Activated CD8-positive, alpha-beta memory T cell treated with anti-CD3 and anti-CD28 coated beads for 4 hours (primary cell): ENCODE measurements around the gene BCL2L12.
A peak's percentile ranks its signal among the peaks of the same experiment; 100 is the strongest.
"Not testable (repeated sequence)": the region's sequence is repeated elsewhere in the genome, so short reads cannot be mapped to it uniquely, and the experiment has no call there.

ENCODE experiments used
- DNase-seq, 2 donors: peaks; one replicate each; pipeline ENCODE4 v3.0.0-alpha.2; 2020; ENCODE audit warnings: low read depth in 2 of 2

BCL2L12 gene, protein sequence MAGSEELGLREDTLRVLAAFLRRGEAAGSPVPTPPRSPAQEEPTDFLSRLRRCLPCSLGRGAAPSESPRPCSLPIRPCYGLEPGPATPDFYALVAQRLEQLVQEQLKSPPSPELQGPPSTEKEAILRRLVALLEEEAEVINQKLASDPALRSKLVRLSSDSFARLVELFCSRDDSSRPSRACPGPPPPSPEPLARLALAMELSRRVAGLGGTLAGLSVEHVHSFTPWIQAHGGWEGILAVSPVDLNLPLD

DNA sequence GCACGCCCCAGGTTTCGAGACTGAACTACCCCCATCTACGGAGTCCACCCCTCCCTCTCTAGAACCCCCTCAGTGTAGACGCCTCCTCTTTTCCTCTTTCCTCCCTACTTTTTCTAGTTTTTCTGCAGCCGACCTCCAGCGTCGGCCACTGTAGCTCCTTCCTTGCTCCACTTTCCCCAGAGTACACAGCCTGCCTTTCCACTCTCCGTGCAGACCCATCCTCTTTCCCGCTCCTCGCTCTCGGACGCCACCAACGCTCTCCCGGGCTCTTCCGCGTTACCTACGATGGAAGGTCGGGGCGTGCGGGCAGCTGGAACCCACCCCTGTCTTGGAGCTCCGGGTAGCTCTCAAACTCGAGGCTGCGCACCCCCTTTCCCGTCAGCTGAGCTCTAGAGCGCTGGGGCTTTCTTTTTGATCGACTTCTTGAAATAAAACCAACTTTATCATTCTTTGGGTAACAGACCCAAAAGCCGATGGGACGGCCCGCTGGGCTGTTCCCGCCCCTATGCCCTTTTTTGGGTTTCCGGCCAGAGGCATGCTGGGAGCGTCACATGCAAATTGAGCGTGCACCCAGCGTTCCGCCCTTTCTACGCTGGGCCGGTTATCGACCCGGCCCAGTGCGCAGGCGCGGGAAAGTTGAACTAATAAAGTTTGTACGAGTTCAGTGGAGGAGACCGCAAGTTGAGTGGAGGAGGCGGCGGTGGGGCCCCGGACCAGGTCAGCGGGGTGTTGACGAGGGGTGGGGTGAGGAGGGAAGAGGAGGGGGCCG is at the start of gene BCL2L12, which contains the start of gene IRF3:
Gene BCL2L12, plus strand, starts transcription at position 583 of the 769 bp plus-strand sequence. CDS start 760 bp downstream, outside the sequence.
Gene IRF3, minus strand, starts transcription at position 507 of the 769 bp plus-strand sequence. CDS start 1,019 bp downstream, outside the sequence.
- DNase-seq: peak; percentile 98 to 99

GRCh38 chr19:49616532-49616931 is 49.2 kb upstream of the BCL2L12 start:
- DNase-seq: no peak

- DNase-seq: no peak
Measured at GRCh38 chr19:49616945-49617344, 48.8 kb upstream of the BCL2L12 start.

- DNase-seq: not testable (repeated sequence)
Measured at GRCh38 chr19:49617860-49618259, 47.9 kb upstream of the BCL2L12 start.

DNA sequence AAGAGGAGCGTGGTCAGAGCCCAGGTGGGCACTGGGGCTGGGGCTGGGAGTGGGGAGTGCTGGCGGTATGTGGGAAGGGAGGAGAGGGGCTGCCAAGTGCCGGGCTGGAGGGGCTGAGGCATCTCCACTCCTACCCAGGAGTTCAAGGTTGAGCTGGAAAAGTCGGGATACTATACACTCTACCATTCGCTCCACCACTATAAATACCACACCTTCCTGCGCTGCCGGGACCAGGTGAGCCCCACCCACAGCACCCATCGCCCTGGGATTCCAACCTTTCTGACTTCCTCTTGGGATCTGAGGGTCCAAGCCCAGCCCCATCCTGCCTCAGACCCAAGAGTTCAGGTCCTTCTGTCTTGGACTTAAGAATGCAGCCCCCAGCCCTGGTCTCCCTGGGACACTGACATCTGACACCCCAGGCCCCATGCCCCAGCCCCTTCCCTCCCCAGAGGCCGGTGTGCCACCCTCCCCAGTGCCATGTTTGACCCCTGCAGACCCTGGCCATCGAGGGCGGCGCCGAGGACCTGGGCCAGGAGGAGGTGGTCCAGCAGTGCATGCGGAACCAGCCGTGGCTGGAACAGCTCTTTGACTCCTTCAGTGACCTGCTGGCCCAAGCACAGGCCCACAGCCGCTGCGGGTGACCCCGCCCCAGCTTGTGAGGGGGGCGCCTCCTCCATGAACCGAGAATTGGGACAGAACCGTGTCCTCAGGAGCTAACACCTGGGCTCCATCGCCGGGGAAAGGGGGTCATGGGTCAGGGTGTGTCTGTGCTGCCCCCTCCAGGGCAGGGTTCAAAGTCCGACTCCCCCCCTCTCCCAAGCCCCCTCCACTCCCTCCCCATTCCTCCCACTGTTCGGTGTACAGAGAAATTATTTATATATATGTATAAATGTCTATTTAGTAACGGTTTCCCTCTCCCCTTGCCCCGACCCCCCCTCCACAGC is 40.5 kb upstream of the BCL2L12 start:
- DNase-seq: no peak

DNA sequence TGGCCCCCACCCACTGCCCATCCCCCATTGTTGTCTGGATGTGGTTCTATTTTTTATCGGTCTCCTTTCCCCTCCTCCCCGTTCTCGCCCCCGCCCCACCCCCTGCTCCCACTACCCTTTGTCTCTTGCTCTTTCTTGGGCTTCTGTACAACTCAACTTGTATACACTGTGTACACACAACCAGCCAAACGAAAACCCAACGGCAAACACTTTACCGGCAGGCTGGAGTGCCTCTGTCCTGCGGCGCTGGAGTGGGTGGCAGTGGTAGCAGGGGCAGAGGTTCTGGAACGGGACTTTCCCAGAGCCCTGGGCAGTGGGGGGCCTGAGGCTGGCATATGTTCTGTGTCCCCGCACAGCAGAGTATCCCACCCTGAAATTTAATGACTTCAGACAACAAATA is 39.5 kb upstream of the BCL2L12 start:
- DNase-seq: no peak

- no peak for DNase-seq
Measured at GRCh38 chr19:49629659-49630058, 36.1 kb upstream of the BCL2L12 start.

DNA sequence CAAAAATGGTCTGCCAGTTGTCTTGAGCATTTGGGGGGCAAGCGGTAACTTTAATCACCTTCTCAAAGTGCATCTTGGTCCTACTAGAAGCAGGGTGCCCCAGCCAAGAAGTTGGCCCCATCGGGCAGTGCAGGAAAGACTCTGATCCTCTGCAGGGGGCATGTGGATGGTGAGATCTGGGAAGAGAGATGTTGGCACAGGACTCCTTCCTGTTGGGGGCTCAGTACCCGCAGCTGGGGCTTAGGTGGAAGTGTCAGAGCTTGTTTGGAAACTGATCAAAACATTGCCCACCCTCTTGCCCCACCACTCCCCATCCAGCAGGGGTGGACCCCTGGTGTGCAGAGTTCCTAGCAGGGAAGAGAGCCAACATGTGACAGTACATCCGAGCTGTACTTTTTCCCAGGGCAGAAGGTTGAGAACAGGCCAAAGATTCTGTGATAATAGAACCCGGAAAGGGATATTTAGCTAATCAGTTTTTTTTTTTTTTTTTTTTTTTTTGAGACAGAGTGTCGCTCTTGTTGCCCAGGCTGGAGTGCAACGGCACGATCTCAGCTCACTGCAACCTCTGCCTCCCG is 34.6 kb upstream of the BCL2L12 start:
- DNase-seq: no peak

GRCh38 chr19:49631610-49632192 is 34.0 kb upstream of the BCL2L12 start:
- DNase-seq: no peak

DNA sequence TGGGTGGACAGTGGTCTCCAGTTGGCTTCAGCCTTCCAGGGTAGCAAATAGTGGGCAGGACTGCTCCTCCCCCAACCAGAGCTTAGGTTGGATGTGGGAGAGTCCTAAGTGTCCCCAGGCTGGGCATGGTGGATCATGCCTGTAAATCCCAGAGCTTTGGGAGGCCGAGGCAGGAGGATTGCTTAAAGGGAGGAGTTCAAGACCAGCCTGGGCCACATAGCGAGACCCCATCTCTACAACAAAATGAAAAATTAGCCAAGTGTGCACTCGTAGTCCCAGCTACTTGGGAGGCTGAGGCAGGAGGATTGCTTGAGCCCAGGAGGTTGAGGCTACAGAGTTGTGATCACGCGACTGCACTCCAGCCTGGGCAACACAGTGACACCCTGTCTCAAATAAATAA is 33.2 kb upstream of the BCL2L12 start:
- DNase-seq: no peak

DNA sequence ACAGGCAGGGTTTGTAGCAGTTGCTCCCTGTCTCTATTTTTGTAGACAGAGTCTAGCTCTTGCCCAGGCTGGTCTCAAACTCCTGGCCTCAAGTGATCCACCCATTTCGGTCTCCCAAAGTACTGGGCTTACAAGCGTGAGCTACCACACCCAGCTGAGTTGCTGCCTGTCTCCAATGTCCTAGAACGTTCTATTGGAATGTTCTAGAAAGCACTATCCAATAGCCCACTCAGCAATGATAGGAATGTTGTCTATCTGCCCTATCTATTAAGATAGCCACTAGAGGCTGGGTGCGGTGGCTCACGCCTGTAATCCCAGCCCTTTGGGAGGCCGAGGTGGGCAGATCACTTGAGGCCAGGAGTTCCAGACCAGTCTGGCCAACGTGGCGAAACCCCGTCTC is 32.5 kb upstream of the BCL2L12 start:
- DNase-seq: not testable (repeated sequence)

DNA sequence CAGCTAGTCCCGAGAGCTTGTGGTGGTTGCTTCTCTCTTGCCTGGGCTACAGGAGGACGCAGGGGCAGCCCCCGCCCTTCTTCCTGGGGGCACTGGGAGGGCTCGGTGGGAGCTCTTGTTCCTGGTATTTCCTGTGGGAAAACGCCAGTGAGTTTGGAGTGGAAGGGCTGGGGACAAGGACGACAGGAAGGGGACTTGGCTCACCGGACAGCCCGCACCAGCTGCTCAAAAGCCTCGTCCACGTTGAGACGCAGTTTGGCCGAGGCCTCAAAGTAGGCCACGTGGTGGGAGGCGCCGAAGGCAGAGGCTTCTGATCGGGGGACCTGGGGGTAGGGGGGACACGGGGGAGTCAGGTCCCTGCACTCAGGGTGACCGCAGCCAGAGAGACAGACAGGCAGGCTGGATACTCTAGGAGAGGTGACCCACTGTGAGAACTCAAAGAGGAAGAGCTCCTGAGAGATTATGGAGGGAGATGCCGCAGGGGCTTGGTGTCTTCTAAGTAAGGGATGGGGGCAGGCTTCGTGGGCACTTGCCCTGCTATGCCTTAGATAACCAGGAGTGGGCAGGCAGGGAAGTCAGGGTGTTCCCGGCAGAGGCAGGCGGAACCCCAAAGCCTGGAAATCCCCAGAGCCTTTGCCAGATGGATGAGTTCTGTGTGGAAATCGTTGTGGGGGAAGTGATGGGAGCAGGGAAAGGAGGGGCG is 30.1 kb upstream of the BCL2L12 start:
- no peak for DNase-seq

DNA sequence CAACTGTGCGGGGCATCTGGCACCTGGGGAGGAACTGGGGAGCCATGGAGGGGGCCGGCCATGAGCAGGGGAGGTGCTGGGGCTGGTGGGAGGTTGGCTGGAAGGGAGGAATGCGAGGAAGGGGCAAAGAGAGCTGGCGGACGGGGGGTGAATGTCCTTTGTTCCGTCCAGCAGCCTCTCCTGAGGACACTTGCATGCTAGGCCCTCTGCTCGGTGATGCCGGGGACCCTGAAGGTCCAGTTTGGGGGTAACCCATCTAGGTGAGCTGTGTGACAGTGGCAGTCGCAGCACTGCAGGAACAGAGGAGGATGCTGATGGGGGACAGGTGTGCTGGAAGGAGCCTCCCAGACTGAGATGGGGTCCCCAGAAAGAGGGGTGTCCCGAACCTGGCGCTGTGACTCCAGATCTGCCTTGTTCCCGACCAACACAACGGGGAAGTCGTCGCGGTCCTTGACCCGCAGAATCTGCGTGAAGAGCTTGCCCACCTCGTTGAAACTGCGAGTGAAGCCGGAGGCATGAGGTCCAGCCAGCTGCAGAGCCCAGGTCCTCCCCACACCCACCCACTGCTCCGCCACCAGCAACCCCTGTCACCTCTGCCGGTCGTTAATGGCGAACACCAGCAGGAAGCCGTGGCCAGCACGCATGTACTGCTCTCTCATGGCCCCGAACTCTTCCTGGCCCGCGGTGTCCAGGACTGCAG is 29.4 kb upstream of the BCL2L12 start:
- DNase-seq: no peak

DNA sequence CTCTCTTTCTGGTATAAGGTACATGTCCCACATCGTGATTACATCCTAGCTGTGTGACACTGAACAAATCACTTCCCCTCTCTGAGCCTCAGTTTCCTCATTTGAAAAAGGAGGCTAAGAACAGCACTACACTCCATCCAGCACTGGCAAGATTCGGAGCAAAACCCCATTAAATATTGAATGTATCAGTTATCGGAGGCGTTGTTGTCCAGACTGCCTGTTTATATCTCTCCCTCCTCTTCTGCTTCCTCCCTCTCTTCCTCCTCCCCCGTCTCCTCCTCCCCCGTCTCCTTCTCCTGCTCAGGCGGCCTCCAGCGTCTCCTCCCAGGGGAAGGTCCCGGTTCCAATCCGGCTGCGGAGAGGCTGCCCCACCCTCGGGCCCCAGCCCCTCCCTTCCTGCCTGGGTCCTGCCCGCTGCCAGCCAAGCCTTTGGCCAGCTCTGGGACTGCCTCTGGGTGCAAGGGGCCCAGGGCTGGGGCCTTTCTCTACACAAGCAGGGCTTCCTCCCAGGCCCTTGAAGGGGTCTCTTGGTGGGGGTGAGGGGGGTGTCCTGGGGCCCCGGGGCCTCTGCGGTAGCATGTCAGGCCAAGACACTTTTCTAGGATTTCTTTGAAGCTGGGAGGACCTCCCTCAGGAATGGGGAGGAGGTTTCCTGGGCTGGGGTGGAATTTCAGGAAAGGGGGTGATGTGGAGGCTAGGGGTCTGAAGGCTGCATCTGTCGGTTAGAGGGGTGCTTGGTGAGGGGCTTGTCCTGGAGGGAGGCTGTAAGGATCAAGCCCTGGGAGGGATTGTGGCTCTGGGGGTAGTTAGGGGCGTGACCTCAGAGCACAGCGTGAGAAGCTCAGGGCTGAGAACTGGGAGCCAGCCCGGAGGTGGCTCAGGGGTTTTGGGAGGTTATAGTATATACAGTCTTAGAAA is 27.7 kb upstream of the BCL2L12 start:
- DNase-seq: no peak

DNA sequence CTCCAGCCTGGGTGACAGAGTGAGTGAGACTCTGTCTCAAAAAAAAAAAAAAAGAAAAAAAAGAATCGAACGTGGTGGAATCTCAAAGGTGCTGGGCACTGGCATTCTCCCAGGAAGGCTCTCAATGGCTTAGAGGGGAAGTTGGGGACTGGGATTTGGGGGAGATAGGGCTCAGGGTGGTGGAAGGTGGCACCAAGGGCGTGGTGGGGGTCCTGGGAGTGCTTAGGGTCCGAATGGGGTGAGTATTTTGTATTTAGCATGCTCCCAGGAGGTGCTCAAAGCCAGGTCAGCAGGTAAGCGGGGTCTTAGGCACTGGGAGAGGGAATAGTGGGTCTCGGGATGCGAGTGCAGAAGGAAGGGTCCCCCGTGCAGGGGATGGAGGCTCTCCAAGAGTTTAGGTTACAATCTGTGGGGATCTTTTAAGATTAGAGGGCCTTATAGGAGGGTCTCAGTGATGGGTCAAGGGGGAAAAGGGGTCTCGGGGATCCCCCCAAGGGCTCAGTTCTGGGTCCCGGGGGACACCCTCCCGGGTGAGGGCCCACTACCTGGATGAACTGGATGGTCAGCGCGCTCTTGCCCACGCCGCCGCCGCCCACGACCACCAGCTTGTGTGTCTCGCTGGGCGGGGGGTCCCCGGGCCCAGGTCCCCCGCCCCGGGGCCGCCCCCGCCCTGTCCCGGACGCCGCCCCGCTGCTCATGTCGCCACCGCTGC is 26.2 kb upstream of the BCL2L12 start:
- no peak for DNase-seq

DNA sequence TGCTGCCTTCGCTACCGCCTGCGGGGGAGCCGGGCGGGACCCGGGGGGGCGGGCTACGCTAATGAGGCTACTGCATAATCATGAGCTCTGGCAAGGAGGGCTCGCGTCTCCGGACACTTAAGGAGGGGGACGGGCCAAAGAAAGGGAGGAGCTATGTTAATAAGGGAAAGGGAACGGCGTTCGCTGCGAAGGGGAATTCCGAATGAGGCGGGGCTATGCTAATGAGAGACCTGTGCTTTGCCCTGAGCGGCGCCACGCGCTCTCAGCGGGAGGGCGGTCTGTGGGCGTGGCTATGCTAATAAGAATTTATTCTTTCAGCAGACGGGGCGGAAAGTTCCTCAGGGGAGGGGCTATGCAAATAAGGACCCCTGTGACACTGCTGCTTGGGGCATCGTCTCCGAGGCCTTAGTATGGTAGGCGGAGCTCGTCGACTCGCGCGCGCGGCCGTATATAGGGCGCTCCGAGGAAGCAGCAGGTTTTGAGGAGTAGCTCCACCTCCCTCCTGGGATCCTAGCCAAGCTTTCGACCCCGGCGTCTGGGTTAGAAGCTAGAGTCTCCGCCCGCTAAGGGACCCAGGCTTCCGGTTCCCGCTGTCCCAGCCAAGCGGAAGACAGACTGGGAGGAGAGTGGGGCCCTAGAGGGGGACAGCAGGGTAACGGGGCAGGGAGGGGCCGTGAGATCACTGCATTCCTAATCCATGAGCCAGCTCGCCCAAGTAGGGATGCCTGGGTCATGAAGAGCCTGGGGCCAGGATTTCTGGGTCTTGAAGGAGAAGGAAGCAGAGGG is 25.4 kb upstream of the BCL2L12 start, which contains the start of gene RRAS:
Gene RRAS, minus strand, starts transcription at position 31 of the 786 bp plus-strand sequence. CDS start 45 bp downstream, outside the sequence.
- DNase-seq: peak; percentile 100
